H1 (cell line): ENCODE results near the gene BMERB1. TPM values are rescaled to one million over a fixed set of nuclear protein-coding genes. Genes with fewer than 3 reads are reported as not detected.

Source experiments
- CTCF ChIA-PET: fragments of 300-600 bp; sonication (Branson Sonifier 250); formaldehyde crosslinking; loops from one replicate; lab custom pipeline; 2021; ENCODE audit not compliant: partially characterized antibody; lab: Charles Lee
- POLR2A ChIA-PET: fragments of 300-600 bp; sonication (Branson Sonifier 250); formaldehyde crosslinking; loops from one replicate; lab custom pipeline; 2021; ENCODE audit warnings: inconsistent platforms; ENCODE audit not compliant: partially characterized antibody; lab: Charles Lee
- DNase-seq, 2 experiments: peaks; one replicate each; pipeline versions ENCODE4 v3.0.0 to v3.0.0-alpha.2; 2010 to 2022; ENCODE audit warnings: low spot score in 2 of 2, low read depth in 1 of 2, mixed read lengths in 1 of 2
- FAIRE-seq: peaks from 2 replicates; lab custom pipeline; 2011; peaks lifted over from hg19 to GRCh38; lab: Jason Lieb, UNC
- H2AFZ ChIP-seq: 2 replicates; pipeline ENCODE4 v1.8.1; 2012; ENCODE audit warnings: low read length, inconsistent platforms
- H2AK5ac ChIP-seq: 2 replicates; pipeline ENCODE4 v1.6.1; 2013; ENCODE audit warnings: low read depth, low read length
- H2BK120ac ChIP-seq: replicated peaks from 2 replicates; pipeline ENCODE3; 2013; ENCODE audit warnings: low read depth, low read length, inconsistent platforms
- H2BK12ac ChIP-seq: 2 replicates; pipeline ENCODE4 v1.6.1; 2013; ENCODE audit warnings: low read depth, low read length
- H2BK15ac ChIP-seq: 2 replicates; pipeline ENCODE4 v1.6.1; 2013; ENCODE audit warnings: low read length
- H2BK20ac ChIP-seq: 2 replicates; pipeline ENCODE4 v1.6.1; 2013; ENCODE audit warnings: low read length
- H2BK5ac ChIP-seq: 2 replicates; pipeline ENCODE4 v1.6.1; 2013; ENCODE audit warnings: low read depth, low read length
- H3K14ac ChIP-seq: 2 replicates; pipeline ENCODE4 v1.6.1; 2013; ENCODE audit warnings: inconsistent platforms; ENCODE audit not compliant: insufficient read length
- H3K18ac ChIP-seq: 2 replicates; pipeline ENCODE4 v1.6.1; 2013; ENCODE audit warnings: low read length; ENCODE audit errors: extremely low read depth
- H3K23ac ChIP-seq: 2 replicates; pipeline ENCODE4 v1.6.1; 2013; ENCODE audit warnings: inconsistent platforms; ENCODE audit not compliant: insufficient read length
- H3K23me2 ChIP-seq: 2 replicates; pipeline ENCODE4 v1.6.1; 2013; ENCODE audit warnings: low read depth, low read length
- H3K27ac ChIP-seq: 2 replicates; pipeline ENCODE4 v1.6.1; 2011; ENCODE audit warnings: low read depth, low read length, inconsistent platforms
- H3K27me3 ChIP-seq, 4 experiments: replicated peaks in 1 of 4; 1 replicate in 1 of 4; 2 replicates in 3 of 4; pipeline versions ENCODE4 v1.6.1 to v1.8.1; 2011 to 2013; ENCODE audit warnings: low read length in 3 of 4, mild to moderate bottlenecking in 3 of 4, inconsistent platforms in 2 of 4, mixed read lengths in 2 of 4, moderate library complexity in 1 of 4; ENCODE audit not compliant: control insufficient read depth in 3 of 4, insufficient read depth in 3 of 4; ENCODE audit errors: extremely low read depth in 1 of 4
- H3K36me3 ChIP-seq, 4 experiments: 2 replicates each; pipeline versions ENCODE4 v1.6.1 to v1.8.1; 2011 to 2013; ENCODE audit warnings: mild to moderate bottlenecking in 4 of 4, low read length in 3 of 4, moderate library complexity in 2 of 4, control low read depth in 1 of 4, inconsistent platforms in 1 of 4; ENCODE audit not compliant: insufficient read depth in 4 of 4, control insufficient read depth in 2 of 4
- H3K4ac ChIP-seq: replicated peaks from 2 replicates; pipeline ENCODE3; 2013; ENCODE audit warnings: low read length, low read depth, mixed read lengths, inconsistent platforms; ENCODE audit not compliant: insufficient read length
- H3K4me1 ChIP-seq, 4 experiments: replicated peaks in 1 of 4; 1 replicate in 1 of 4; 2 replicates in 3 of 4; pipeline versions ENCODE4 v1.6.1 to v1.8.1; 2011 to 2013; ENCODE audit warnings: low read length in 3 of 4, inconsistent platforms in 2 of 4, mixed read lengths in 1 of 4; ENCODE audit not compliant: insufficient read depth in 4 of 4, control insufficient read depth in 3 of 4
- H3K4me2 ChIP-seq, 2 experiments: 2 replicates each; pipeline versions ENCODE4 v1.6.1 to v1.8.1; 2011 to 2013; ENCODE audit warnings: low read depth in 2 of 2, low read length in 2 of 2, control low read depth in 1 of 2, inconsistent platforms in 1 of 2, mild to moderate bottlenecking in 1 of 2; ENCODE audit not compliant: insufficient read depth in 1 of 2
- H3K4me3 ChIP-seq, 4 experiments: fragments of 200-600, 300-600 bp in 1 of 4; sonication (generic), shearing (Covaris generic), sonication (Bioruptor Twin) in 1 of 4; 2 replicates each; pipeline versions ENCODE4 v1.5.1 to v1.8.1; 2011 to 2016; ENCODE audit warnings: low read length in 4 of 4, low read depth in 3 of 4, control low read depth in 2 of 4, inconsistent platforms in 2 of 4, mild to moderate bottlenecking in 2 of 4, mixed read lengths in 1 of 4, moderate library complexity in 1 of 4; ENCODE audit not compliant: insufficient read depth in 2 of 4; ENCODE audit errors: extremely low read depth in 1 of 4
- H3K56ac ChIP-seq: replicated peaks from 2 replicates; pipeline ENCODE3; 2013; ENCODE audit warnings: low read depth, mild to moderate bottlenecking, mixed read lengths, low read length, inconsistent platforms; ENCODE audit not compliant: insufficient read length
- H3K79me1 ChIP-seq: 2 replicates; pipeline ENCODE4 v1.6.1; 2013; ENCODE audit warnings: low read depth, low read length, control low read depth
- H3K79me2 ChIP-seq, 2 experiments: 2 replicates each; pipeline versions ENCODE4 v1.6.1 to v1.8.1; 2012 to 2013; ENCODE audit warnings: low read length in 2 of 2, mild to moderate bottlenecking in 2 of 2, inconsistent platforms in 1 of 2; ENCODE audit not compliant: insufficient read depth in 2 of 2, control insufficient read depth in 1 of 2
- H3K9ac ChIP-seq, 4 experiments: replicated peaks in 1 of 4; 1 replicate in 1 of 4; 2 replicates in 3 of 4; pipeline versions ENCODE4 v1.6.1 to v1.8.1; 2011 to 2013; ENCODE audit warnings: low read depth in 3 of 4, low read length in 3 of 4, control low read depth in 2 of 4, mild to moderate bottlenecking in 2 of 4, moderate library complexity in 2 of 4, inconsistent platforms in 1 of 4; ENCODE audit errors: extremely low read depth in 1 of 4
- H3K9me3 ChIP-seq, 2 experiments: 2 replicates each; pipeline versions ENCODE4 v1.6.1 to v1.8.1; 2012 to 2013; ENCODE audit warnings: mild to moderate bottlenecking in 2 of 2, moderate library complexity in 2 of 2, control low read depth in 1 of 2, inconsistent platforms in 1 of 2, low read depth in 1 of 2, low read length in 1 of 2, mixed read lengths in 1 of 2; ENCODE audit not compliant: insufficient read depth in 2 of 2
- H4K20me1 ChIP-seq, 2 experiments: replicated peaks in 1 of 2; 2 replicates each; pipeline versions ENCODE3 to v1.8.1; 2011 to 2013; ENCODE audit warnings: inconsistent platforms in 2 of 2, low read length in 2 of 2, mild to moderate bottlenecking in 1 of 2; ENCODE audit not compliant: insufficient read depth in 2 of 2, control insufficient read depth in 1 of 2
- H4K5ac ChIP-seq: 2 replicates; pipeline ENCODE4 v1.6.1; 2013; ENCODE audit warnings: low read length, low read depth, mixed read lengths, inconsistent platforms; ENCODE audit not compliant: insufficient read length
- H4K8ac ChIP-seq: 2 replicates; pipeline ENCODE4 v1.8.0; 2013; ENCODE audit warnings: mild to moderate bottlenecking, moderate library complexity, low read length, inconsistent platforms; ENCODE audit not compliant: insufficient read depth; ENCODE audit errors: extremely low read depth
- H4K91ac ChIP-seq: replicated peaks from 2 replicates; pipeline ENCODE3; 2013; ENCODE audit warnings: low read length, mixed read lengths, inconsistent platforms; ENCODE audit not compliant: insufficient read length
- BRCA1 ChIP-seq: IDR thresholded peaks from 2 replicates; pipeline ENCODE4 v1.6.1; 2012; ENCODE audit warnings: low read depth, low read length, improper control_type of control experiment
- CHD1 ChIP-seq: IDR thresholded peaks from 2 replicates; pipeline ENCODE4 v1.6.1; 2012; ENCODE audit warnings: low read depth, low read length, improper control_type of control experiment
- CTCF ChIP-seq, 3 experiments: IDR thresholded peaks; 1 replicate in 2 of 3; 2 replicates in 1 of 3; pipeline versions ENCODE4 v1.5.1 to v1.6.1; 2011; ENCODE audit warnings: low read length in 3 of 3, mild to moderate bottlenecking in 3 of 3, inconsistent platforms in 2 of 3, low read depth in 1 of 3, moderate library complexity in 1 of 3; ENCODE audit not compliant: insufficient read depth in 1 of 3; ENCODE audit errors: control extremely low read depth in 1 of 3
- E2F6 ChIP-seq: IDR thresholded peaks from 2 replicates; pipeline ENCODE4 v1.6.1; 2012; ENCODE audit warnings: inconsistent platforms
- EP300 ChIP-seq, 2 experiments: IDR thresholded peaks; 1 replicate in 1 of 2; 2 replicates in 1 of 2; pipeline ENCODE4 v1.6.1; 2011 to 2012; ENCODE audit warnings: low read depth in 2 of 2, low read length in 2 of 2, mild to moderate bottlenecking in 2 of 2, borderline replicate concordance in 1 of 2, inconsistent platforms in 1 of 2, moderate library complexity in 1 of 2
- JUND ChIP-seq: IDR thresholded peaks from 2 replicates; pipeline ENCODE4 v1.6.1; 2011; ENCODE audit warnings: mild to moderate bottlenecking, improper control_type of control experiment, low read length
- RFX5 ChIP-seq: IDR thresholded peaks from 2 replicates; pipeline ENCODE4 v1.6.1; 2011; ENCODE audit warnings: low read depth, low read length, improper control_type of control experiment, borderline replicate concordance
- SAP30 ChIP-seq: fragments of 300-600 bp; sonication (generic); IDR thresholded peaks from 2 replicates; pipeline ENCODE4 v1.7.1; 2012; ENCODE audit warnings: low read length, moderate library complexity, mild to moderate bottlenecking, inconsistent platforms; ENCODE audit not compliant: insufficient read depth, insufficient replicate concordance
- TAF7 ChIP-seq: optimal IDR thresholded peaks from 2 replicates; pipeline ENCODE3; 2011; ENCODE audit warnings: low read depth, mild to moderate bottlenecking, inconsistent platforms, low read length, moderate library complexity, borderline replicate concordance
- TCF12 ChIP-seq: IDR thresholded peaks from 2 replicates; pipeline ENCODE4 v1.6.1; 2011; ENCODE audit warnings: low read depth, mild to moderate bottlenecking, low read length
- YY1 ChIP-seq: IDR thresholded peaks from 2 replicates; pipeline ENCODE4 v1.6.1; 2011; ENCODE audit warnings: low read depth, mild to moderate bottlenecking, low read length
- WGBS, 2 experiments: shearing (Covaris generic) in 1 of 2; methylation state at CpG; one replicate each; pipeline versions ENCODE4 v1.1.6 to v1.1.7; 2013 to 2015; ENCODE audit warnings: low lambda C conversion rate in 2 of 2, mixed read lengths in 2 of 2, inconsistent platforms in 1 of 2, low coverage in 1 of 2, missing lambda C conversion rate in 1 of 2; ENCODE audit not compliant: insufficient replicate concordance in 2 of 2, insufficient coverage in 1 of 2, insufficient read length in 1 of 2; ENCODE audit errors: extremely low coverage in 1 of 2, missing lambda C conversion rate in 1 of 2; 5-methylcytosine and 5-hydroxymethylcytosine counted together
- polyA plus RNA-seq, 7 experiments: library from polyadenylated mRNA; depleted of rRNA in 3 of 7; stranded (reverse) in 5 of 7; unstranded in 2 of 7; fragments of >200 nt in 5 of 7; fragments of 200-250 nt in 2 of 7; gene quantifications; 1 replicate in 5 of 7; 2 replicates in 1 of 7; 4 replicates in 1 of 7; pipeline versions ENCODE4 v1.2.1 to v1.2.3, GENCODE V29; 2011 to 2013; ENCODE audit warnings: missing spikeins in 2 of 7, mixed read lengths in 2 of 7
- total RNA-seq: library from RNA; stranded (reverse); fragmentation: NEBNext Ultra II Directional; extraction: Animal tissue kit (Norgen Biotek cat#: 25700); gene quantifications from 2 replicates; pipeline ENCODE4 v1.2.1, GENCODE V29; 2021

The BMERB1 gene
- total and polyA plus RNA-seq, 2 of the 8 experiments (the other 6 are each of a cell fraction or from before 2014, with no cell fraction given) = 23.5 to 27.1 TPM

GRCh38 chr16:15401972-15402371 lies 32.4 kb upstream of the BMERB1 start:
- Histone ChIP-seq H2AFZ (no peak overlapping the region), H3K9ac (no peak overlapping the region), H3K27ac (no peak overlapping the region), H3K56ac (no peak overlapping the region), H4K8ac (no peak overlapping the region), H2BK12ac (no peak overlapping the region), H2BK15ac (no peak overlapping the region), H4K20me1 (peaks cover 0 to 2% of the 10 kb centered on the region in 2 experiments), H3K14ac (no peak overlapping the region), H3K79me2 (no peaks in the 10 kb centered on the region), H2BK20ac (0 out of 2 replicates have a peak overlapping the region, but pooled peaks have one; percentile 48), H3K23me2 (no peaks in the 10 kb centered on the region), H3K27me3 (no peaks in the 10 kb centered on the region), H2AK5ac (no peak overlapping the region), H3K4me1 (peaks cover 0 to 14% (median 3%) of the 10 kb centered on the region in 4 experiments; a peak in 3 of 7 replicates), H2BK5ac (no peak overlapping the region), H2BK120ac (no peak overlapping the region), H3K9me3 (no peaks in the 10 kb centered on the region), H3K4me3 (no peak overlapping the region), H4K91ac (no peak overlapping the region), H3K23ac (no peak overlapping the region), H3K18ac (no peak overlapping the region; the same call in 1 of the 2 replicates), H3K4me2 (no peak overlapping the region), H3K79me1 (no peaks in the 10 kb centered on the region), H3K4ac (no peak overlapping the region), H3K36me3 (no peaks in the 10 kb centered on the region), H4K5ac (no peak overlapping the region)
- 81% methylated on average over 3 of the region's 3 CpGs; no CpG with 5 or more reads in 1 of the 2 experiments for WGBS, 2 experiments
- FAIRE-seq (no peak), DNase-seq (no peak)
- ChIA-PET CTCF (no interaction called here), POLR2A (no interaction called here)
- TF ChIP-seq TAF7 (no peak), RFX5 (no peak), EP300 (IDR thresholded peaks at IDR 0.05; ENCODE audit: borderline replicate concordance in 1 of 2, low read depth in 2 of 2, low read length in 2 of 2) (no peak), SAP30 (no peak), JUND (no peak), CHD1 (no peak), BRCA1 (no peak), YY1 (no peak), E2F6 (no peak), CTCF (IDR thresholded peaks at IDR 0.05; ENCODE audit: control extremely low read depth in 1 of 3, insufficient read depth in 1 of 3, low read depth in 1 of 3, low read length in 3 of 3) (no peak), TCF12 (no peak)
